HPDE6-E6E7 (cell line): ENCODE data around the gene ANKRD12.
"Not testable (repeated sequence)": the region's sequence is repeated elsewhere in the genome, so short reads cannot be mapped to it uniquely, and the experiment has no call there.

ENCODE experiments used
- DNase-seq: peaks from one replicate; pipeline ENCODE4 v3.0.0; 2011; ENCODE audit warnings: missing footprints; ENCODE audit errors: extremely low spot score

The ANKRD12 gene

GRCh38 chr18:9232977-9233376 is 96.4 kb downstream of the ANKRD12 start:
- DNase-seq = no peak

DNA sequence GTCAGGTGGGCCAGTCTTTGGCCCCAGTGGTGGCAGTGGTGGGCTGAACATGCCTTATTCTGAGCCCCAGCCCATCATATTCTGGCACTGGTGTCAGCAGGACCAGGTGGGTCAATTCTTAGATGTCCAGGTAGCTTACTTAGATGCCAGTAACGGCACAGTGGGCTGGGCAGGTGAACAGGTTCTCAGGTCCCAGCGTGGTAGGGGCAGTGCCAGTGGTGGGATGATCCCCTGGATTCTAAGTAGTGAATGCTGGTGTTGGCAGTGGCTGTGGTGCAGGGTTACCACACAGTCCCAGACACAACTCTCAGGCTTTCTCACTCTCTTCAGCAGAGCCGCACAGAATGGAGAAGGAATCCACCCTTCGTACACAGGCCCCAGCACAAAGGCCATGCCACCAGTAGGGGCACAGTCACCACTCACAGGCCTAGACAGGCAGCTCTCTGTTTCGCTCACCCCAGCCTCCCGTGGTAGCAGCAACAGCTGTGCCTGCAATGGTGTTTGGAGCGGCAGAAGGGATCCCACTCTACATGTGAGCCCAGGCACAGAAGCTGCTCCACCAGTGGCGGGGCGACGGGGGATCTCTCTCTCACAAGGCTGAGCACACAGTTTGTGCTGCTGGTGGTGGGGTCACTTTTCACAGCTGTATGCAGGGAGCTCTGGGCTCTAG is 97.3 kb downstream of the ANKRD12 start:
- no peak for DNase-seq

DNA sequence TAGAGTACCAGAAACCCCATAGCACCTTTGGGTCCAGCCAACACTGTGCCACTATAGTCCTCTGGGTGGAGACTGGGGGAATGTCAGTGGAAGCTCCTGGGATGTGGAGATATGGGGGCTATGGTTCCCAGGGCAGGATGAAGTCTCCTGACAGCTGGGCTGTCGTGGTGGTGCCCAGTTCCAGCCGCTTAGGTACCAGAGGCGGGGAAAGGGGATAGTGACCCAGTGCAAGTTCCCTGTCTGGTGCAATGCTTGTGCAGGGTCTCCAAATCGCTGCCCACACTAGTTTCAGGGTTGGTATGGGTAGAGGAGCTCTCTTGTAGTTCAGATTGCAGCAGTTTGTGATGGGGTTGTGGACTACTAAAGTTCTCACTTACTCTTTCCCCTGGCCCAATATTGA is 97.9 kb downstream of the ANKRD12 start:
- DNase-seq = no peak

- no peak for DNase-seq
Observed at GRCh38 chr18:9237981-9238380, 101.4 kb downstream of the ANKRD12 start.

GRCh38 chr18:9239720-9240119 is 103.1 kb downstream of the ANKRD12 start:
- DNase-seq = no peak

DNA sequence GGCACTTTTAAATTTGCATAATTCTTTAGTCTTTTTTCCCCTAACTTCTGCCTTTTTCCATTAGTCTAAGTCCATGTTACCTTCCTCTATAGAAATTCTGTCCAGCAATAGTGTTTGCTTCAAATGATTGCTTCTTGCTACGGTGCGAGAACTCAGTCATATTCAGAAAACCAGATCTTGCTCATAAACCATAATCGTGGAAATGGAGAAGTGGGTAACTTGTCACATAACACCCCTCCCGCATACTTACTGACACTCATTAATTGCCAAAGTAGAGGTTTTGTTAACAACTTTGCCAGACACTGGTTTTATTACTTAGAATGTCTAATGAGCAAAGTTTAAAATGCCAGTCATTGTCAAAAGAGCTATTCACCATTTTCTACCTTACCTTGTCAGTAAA is 103.7 kb downstream of the ANKRD12 start:
- no peak for DNase-seq

DNA sequence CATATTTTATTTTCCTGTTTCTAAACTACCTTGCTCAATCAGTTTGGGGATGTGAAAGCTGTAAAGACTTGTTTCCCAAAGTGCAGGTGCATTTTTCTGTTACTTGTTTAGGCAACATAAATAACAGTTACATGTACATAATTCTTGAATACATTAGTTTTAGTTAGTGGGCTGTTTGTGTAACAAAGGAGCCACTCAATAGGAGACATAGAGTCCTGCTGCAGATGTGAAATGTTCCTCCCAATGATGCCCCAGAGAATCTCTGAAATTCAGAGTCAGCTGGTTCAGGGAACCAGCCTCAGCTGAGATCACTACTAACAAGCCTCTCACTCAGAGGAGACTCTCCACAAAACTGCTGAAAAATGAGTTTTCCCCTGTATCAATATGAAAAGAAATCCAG is 106.4 kb downstream of the ANKRD12 start:
- DNase-seq = no peak

- DNase-seq = no peak
Observed at GRCh38 chr18:9244376-9244775, 107.8 kb downstream of the ANKRD12 start.

GRCh38 chr18:9248661-9249060 is 112.1 kb downstream of the ANKRD12 start:
- no peak for DNase-seq

DNA sequence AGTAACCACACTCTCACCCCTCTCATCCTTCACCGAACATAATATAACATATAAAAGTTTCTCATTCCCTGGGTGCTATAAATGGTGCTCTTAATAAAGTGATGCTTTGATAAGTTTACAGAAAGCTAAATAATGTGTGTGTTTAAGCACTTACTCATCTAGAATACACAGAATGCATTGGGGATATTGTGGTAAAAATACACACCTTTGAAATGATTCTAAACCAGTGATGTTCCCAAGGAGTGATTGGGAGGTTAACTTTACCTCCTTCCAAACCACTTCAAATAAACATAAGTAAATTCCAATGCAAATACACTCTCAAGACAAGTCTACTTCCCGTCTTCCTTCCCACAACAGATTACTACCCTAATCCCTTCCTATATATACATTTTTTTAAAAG is 112.7 kb downstream of the ANKRD12 start:
- no peak for DNase-seq

DNA sequence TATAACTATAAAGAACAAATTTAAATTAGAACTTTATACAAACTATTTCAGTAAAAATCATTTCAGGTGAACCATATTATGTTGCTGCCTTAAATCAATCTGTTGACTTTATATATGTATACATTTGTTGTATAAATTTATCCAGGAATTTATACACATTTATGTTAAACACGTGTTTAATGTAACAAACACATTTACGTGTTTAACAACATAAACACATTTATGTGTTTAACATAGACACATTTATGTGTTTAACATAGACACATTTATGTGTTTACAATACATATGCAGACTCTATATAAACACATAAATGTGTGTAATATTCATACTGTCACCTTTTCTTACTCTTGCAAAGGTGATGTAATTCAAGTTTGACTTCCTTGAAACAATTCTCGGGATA is 122.6 kb downstream of the ANKRD12 start:
- no peak for DNase-seq

DNA sequence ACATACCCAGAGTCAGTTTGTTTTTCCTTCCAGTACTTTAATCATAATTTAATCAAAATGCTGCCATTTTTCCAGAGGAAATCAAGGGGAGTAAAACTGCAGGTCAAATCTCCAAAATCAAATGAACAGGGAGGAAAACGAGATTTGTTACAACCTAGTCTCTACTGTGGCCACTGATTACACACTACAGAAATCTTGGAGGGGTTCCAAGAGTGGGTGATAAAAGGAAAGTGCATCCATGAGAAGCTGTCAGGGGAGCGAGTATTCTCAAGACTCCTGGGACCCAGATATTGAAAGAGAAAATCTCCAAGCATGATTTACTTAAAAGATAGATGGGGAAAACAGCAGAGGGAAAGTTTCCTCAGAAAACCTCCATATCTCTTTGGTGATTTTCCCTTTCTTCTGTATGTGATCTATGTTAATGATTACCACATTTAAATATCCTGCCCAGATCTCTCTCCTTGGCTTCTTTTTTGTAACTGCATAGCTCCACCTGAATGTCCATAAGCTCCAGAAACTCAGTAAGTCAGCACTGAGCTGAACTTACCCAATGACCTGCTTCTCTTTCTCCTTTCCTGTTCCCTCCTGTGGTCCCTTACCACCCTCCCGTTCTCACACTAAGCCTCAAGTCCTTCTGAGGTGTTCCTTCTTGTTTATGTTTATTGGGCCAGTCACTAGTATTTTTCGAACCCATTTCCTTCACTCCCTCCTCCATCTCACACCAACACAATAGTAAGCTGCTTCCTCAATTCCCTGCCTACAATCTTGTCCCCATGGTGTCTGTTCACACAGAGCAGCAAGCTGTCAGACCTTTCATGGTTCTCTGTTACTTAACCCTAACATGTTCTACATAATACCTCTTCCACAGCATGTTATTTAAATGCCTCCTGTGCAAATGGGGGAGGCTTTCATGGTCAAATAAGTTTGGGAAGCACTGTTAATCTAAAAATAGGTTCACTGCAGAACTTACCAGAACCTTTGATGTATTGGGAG is 124.1 kb downstream of the ANKRD12 start:
- DNase-seq = no peak

DNA sequence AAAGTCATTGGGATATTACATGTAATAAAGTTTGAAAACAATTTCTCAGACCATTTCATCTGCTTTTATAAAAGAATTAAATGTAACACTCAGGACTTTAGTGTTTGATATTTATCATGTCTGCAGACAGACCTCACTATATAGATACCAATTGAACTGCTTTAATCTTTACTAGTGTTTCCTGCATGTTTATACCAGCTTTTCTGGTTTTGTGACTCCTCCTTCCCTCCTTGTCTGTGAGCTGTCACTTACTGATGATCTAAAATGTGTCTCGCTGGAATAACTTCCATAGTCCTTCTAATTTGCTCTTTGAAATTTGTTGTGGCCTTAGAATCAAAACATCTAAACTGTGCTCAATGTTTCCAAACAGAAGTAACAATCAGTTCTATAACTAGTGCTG is 126.7 kb downstream of the ANKRD12 start:
- DNase-seq = no peak

GRCh38 chr18:9264797-9265196 is 128.2 kb downstream of the ANKRD12 start:
- not testable (repeated sequence) for DNase-seq

GRCh38 chr18:9273221-9273620 is 136.6 kb downstream of the ANKRD12 start:
- no peak for DNase-seq

- DNase-seq = no peak
Observed at GRCh38 chr18:9275890-9276289, 139.3 kb downstream of the ANKRD12 start.

- DNase-seq = no peak
Observed at GRCh38 chr18:9278028-9278427, 141.4 kb downstream of the ANKRD12 start.

GRCh38 chr18:9280849-9281248 is 144.3 kb downstream of the ANKRD12 start:
- DNase-seq = no peak

- DNase-seq = no peak
Observed at GRCh38 chr18:9281780-9282179, 145.2 kb downstream of the ANKRD12 start.

- no peak for DNase-seq
Observed at GRCh38 chr18:9283791-9284190, 147.2 kb downstream of the ANKRD12 start.

GRCh38 chr18:9285604-9286003 is 149.0 kb downstream of the ANKRD12 start:
- no peak for DNase-seq

DNA sequence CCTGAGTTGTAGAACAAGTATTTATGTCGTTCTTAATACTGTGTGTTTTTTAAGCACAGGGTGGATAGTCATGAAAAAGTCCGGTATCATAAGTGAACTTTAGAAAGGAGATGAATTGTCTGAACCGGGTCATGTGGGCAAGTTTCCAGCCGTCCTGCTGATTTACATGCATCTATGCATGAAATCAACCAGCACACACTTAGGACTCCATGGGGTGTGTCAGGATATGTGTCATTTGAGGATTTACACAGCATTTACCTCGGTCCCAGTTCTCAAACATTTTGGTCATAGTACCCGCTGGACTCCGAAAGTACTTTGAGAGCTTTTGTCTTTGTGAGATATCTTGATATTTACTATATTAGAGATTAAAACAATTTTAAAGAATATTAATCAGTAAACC is 150.5 kb downstream of the ANKRD12 start:
- DNase-seq = peak; percentile 11

DNA sequence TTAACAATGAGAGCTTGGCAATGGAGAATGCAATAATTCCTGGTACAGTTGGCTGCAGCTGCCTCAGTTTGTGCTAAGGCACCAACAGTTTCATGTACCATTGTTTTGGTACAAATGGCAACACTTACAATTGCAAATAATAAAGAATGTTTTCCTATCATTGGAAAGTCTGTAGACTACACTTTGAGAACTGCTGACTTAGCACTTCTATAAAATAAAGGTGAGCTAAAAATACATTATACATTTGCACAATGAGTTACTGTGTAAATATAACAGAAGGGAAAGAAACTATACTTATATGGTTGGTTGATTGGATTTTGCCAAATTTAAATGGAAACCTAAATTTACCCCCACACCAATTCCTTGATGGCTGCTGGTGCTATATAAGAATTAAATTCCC is 153.1 kb downstream of the ANKRD12 start:
- no peak for DNase-seq
